Epithelial cell of proximal tubule (primary cell): ENCODE measurements around the gene TVP23C. TPM values are rescaled to one million over a fixed set of nuclear protein-coding genes. Genes with fewer than 3 reads are reported as not detected.
A peak's percentile ranks its signal among the peaks of the same experiment; 100 is the strongest.
"Not testable (repeated sequence)": the region's sequence is repeated elsewhere in the genome, so short reads cannot be mapped to it uniquely, and the experiment has no call there.

Experiments used
- DNase-seq: peaks from one replicate; pipeline ENCODE4 v3.0.0-alpha.2; 2011; ENCODE audit warnings: low read depth
- H3K4me3 ChIP-seq: 2 replicates; pipeline ENCODE4 v1.5.1; 2011; ENCODE audit warnings: low read depth, mild to moderate bottlenecking, low read length
- CTCF ChIP-seq: conservative IDR thresholded peaks from 2 replicates; pipeline ENCODE4 v1.5.1; 2012; ENCODE audit warnings: low read depth, mild to moderate bottlenecking, low read length
- total RNA-seq: library from RNA; depleted of rRNA; stranded (reverse); fragments of >200 nt; gene quantifications from 2 replicates; pipeline ENCODE4 v1.2.3, GENCODE V29; 2015

TVP23C gene
- total RNA-seq, 1 donor from 2014 or later, result 3.3 TPM

DNA sequence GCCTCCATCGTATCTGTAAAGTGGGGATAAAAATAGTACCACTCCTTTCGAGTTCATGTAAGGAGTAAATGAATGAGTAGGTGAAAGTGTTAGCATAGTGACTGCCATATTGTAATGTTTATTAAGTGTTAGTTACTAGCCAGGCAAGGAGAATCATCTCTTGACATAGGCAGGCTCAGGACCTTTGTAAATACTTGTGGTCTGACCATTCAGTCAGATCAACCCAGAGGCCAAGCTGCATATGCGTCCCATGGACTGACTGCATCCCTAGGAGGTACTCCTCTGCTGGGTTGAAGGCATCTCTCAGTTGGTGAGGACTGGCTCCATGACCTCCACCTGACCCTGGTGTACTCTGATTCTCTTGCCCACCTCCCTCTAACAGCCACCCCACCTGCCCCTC lies 55.4 kb downstream of the TVP23C start:
- no peak for DNase-seq
- no peak overlapping the region for H3K4me3 ChIP-seq
- TF ChIP-seq CTCF, result no peak

DNA sequence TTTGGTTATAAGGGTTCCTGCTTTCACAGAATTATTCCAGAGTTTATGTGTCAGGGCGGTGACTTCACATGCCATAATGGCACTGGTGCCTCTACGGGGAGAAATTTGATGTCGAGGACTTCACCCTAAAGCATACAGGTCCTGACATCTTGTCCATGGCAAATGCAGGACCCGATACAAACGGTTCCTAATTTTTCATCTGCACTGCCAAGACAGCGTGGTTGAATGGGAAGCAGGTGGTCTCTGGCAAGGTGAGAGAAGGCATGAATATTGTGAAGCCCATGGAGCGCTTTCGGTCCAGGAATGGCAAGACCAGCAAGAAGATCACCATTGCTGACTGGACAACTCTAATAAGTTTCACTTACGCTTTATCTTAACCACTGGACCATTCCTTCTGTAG lies 56.3 kb downstream of the TVP23C start:
- no peak overlapping the region for H3K4me3 ChIP-seq
- no peak for DNase-seq
- no peak for TF ChIP-seq CTCF

DNA sequence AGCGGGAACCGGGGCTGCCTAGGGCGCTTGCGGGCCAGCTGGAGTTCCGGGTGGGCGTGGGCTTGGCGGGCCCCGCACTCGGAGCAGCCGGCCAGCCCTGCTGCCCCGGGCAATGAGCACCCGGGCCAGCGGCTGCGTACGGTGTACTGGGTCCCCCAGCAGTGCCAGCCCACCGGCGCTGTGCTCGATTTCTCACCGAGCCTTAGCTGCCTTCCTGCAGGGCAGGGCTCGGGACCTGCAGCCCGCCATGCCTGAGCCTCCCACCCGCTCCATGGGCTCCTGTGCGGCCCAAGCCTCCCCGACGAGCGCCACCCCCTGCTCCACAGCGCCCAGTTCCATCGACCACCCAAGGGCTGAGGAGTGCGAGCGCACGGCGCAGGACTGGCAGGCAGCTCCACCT lies 57.6 kb downstream of the TVP23C start:
- not testable (repeated sequence) for H3K4me3 ChIP-seq, DNase-seq

- no peak overlapping the region for H3K4me3 ChIP-seq
- no peak for DNase-seq
- TF ChIP-seq CTCF, result no peak
These were observed 59.6 kb downstream of the TVP23C start for GRCh38 chr17:15503731-15504130.

- TF ChIP-seq CTCF, result peak; percentile 87
- DNase-seq, result no peak
- peak overlapping the region; percentile 3 for H3K4me3 ChIP-seq
These were observed 60.7 kb downstream of the TVP23C start for GRCh38 chr17:15502369-15503112.

GRCh38 chr17:15501793-15502192 lies 61.5 kb downstream of the TVP23C start:
- no peak for DNase-seq
- TF ChIP-seq CTCF, result no peak
- no peak overlapping the region for H3K4me3 ChIP-seq

GRCh38 chr17:15501282-15501681 lies 62.0 kb downstream of the TVP23C start:
- no peak for TF ChIP-seq CTCF
- H3K4me3 ChIP-seq, result no peak overlapping the region
- DNase-seq, result no peak
